ENCODE data around the gene CPA4. TPM values are rescaled to one million over a fixed set of nuclear protein-coding genes. Genes with fewer than 3 reads are reported as not detected.

The CPA4 gene
- total and polyA plus RNA-seq, 4 donors, result 0.03 to 0.05 TPM; not detected in 2

GRCh38 chr7:130297628-130298543, 4.9 kb downstream of the CPA4 start:
- Histone ChIP-seq H3K27ac (ENCODE audit: low read depth in 1 of 2, low read length in 2 of 2) (no peak overlapping the region), H3K27me3 (ENCODE audit: control insufficient read depth in 4 of 4, insufficient read depth in 4 of 4, low read length in 3 of 4) (peaks cover 0 to 3% (median 0%) of the 10 kb centered on the region in 4 donors), H3K9ac (ENCODE audit: low read depth in 1 of 2, low read length in 2 of 2) (no peak overlapping the region), H3K9me3 (ENCODE audit: control insufficient read depth in 4 of 4, low read length in 3 of 4) (peaks cover 0 to 4% (median under 1%) of the 10 kb centered on the region in 4 donors), H3K4me1 (ENCODE audit: control insufficient read depth in 4 of 4, insufficient read depth in 4 of 4, low read length in 3 of 4) (no peaks in the 10 kb centered on the region), H3K4me3 (ENCODE audit: low read depth in 1 of 3, low read length in 3 of 3) (no peak overlapping the region), H3K36me3 (ENCODE audit: control insufficient read depth in 4 of 4, insufficient read depth in 3 of 4, low read depth in 1 of 4, low read length in 3 of 4) (no peaks in the 10 kb centered on the region)
- WGBS, result 83% methylated on average over 20 of the region's 20 CpGs
- no peak for TF ChIP-seq HNF4G (IDR thresholded peaks at IDR 0.05)
- TF ChIP-seq ZBTB33 (IDR thresholded peaks at IDR 0.05), result no peak
- no peak for TF ChIP-seq NR2F2 (IDR thresholded peaks at IDR 0.05)
- TF ChIP-seq CTCF (IDR thresholded peaks at IDR 0.05; ENCODE audit: low read depth, low read length, missing input control), result no peak
- TF ChIP-seq JUND (IDR thresholded peaks at IDR 0.05), result no peak
- TF ChIP-seq SP1 (IDR thresholded peaks at IDR 0.05), result no peak
- TF ChIP-seq RXRA (IDR thresholded peaks at IDR 0.05), result no peak
- TF ChIP-seq EGR1 (IDR thresholded peaks at IDR 0.05; ENCODE audit: low read depth in 2 of 2), result no peak
- no peak for TF ChIP-seq FOXA1 (IDR thresholded peaks at IDR 0.05)
- no peak for TF ChIP-seq FOXA2 (IDR thresholded peaks at IDR 0.05)
- no peak for TF ChIP-seq MAX (IDR thresholded peaks at IDR 0.05)
- TF ChIP-seq YY1 (IDR thresholded peaks at IDR 0.05), result no peak
- no peak for TF ChIP-seq ATF3 (IDR thresholded peaks at IDR 0.05)
- TF ChIP-seq REST (IDR thresholded peaks at IDR 0.05), result no peak
- no peak for TF ChIP-seq TAF1 (conservative IDR thresholded peaks at IDR 0.05)
- no peak for TF ChIP-seq GABPA (IDR thresholded peaks at IDR 0.05 in 1 of 2, conservative IDR thresholded peaks at IDR 0.05 in 1 of 2)
- DNase-seq (ENCODE audit: low spot score), result no peak

All from liver (tissue), 9 donors.